Fibroblast of peridontal ligament (primary cell): ENCODE results near the gene FRA10AC1.

ENCODE experiments used
- DNase-seq: peaks from one replicate; pipeline ENCODE4 v3.0.0-alpha.2; 2010; ENCODE audit errors: extremely low read depth

Gene FRA10AC1

GRCh38 chr10:93702210-93703001, at the start of gene FRA10AC1:
FRA10AC1 (minus strand) TSS chr10:93702592; CDS start chr10:93700106, 2,486 bp downstream.
- DNase-seq: peak; percentile 93

- DNase-seq: peak; percentile 24
Measured at GRCh38 chr10:93751832-93752231, 49.4 kb upstream of the FRA10AC1 start.

GRCh38 chr10:93751124-93751523, 48.7 kb upstream of the FRA10AC1 start:
- DNase-seq: no peak

- peak; percentile 40 for DNase-seq
Measured at GRCh38 chr10:93749218-93749799, 46.9 kb upstream of the FRA10AC1 start.

- peak; percentile 99 for DNase-seq
Measured at GRCh38 chr10:93746844-93747284, 44.5 kb upstream of the FRA10AC1 start.

GRCh38 chr10:93745408-93746065, 43.1 kb upstream of the FRA10AC1 start:
- DNase-seq: peak; percentile 67

- no peak for DNase-seq
Measured at GRCh38 chr10:93742633-93743349, 40.4 kb upstream of the FRA10AC1 start.

GRCh38 chr10:93741367-93741766, 39.0 kb upstream of the FRA10AC1 start:
- no peak for DNase-seq

- no peak for DNase-seq
Measured at GRCh38 chr10:93726024-93726423, 23.6 kb upstream of the FRA10AC1 start.

- DNase-seq: no peak
Measured at GRCh38 chr10:93723153-93723552, 20.8 kb upstream of the FRA10AC1 start.

- DNase-seq: no peak
Measured at GRCh38 chr10:93722550-93722949, 20.2 kb upstream of the FRA10AC1 start.

GRCh38 chr10:93719901-93720300, 17.5 kb upstream of the FRA10AC1 start:
- no peak for DNase-seq

- no peak for DNase-seq
Measured at GRCh38 chr10:93718937-93719725, 16.7 kb upstream of the FRA10AC1 start.

GRCh38 chr10:93716766-93717165, 14.4 kb upstream of the FRA10AC1 start:
- DNase-seq: no peak

GRCh38 chr10:93715345-93715744, 13.0 kb upstream of the FRA10AC1 start:
- DNase-seq: no peak

GRCh38 chr10:93712593-93712992, 10.2 kb upstream of the FRA10AC1 start:
- no peak for DNase-seq

- DNase-seq: peak; percentile 70
Measured at GRCh38 chr10:93711891-93712290, 9.5 kb upstream of the FRA10AC1 start.

GRCh38 chr10:93710333-93710909, 8.0 kb upstream of the FRA10AC1 start:
- no peak for DNase-seq

- DNase-seq: no peak
Measured at GRCh38 chr10:93707623-93708022, 5.2 kb upstream of the FRA10AC1 start.

- DNase-seq: no peak
Measured at GRCh38 chr10:93704451-93704850, 2.1 kb upstream of the FRA10AC1 start.

- no peak for DNase-seq
Measured at GRCh38 chr10:93703841-93704240, 1.4 kb upstream of the FRA10AC1 start.
